Gastroesophageal sphincter (tissue), 4 donors: Measurements from ENCODE around the gene HOXB6. TPM values are rescaled to one million over a fixed set of nuclear protein-coding genes. Genes with fewer than 3 reads are reported as not detected.

Experiments used
- ATAC-seq: fragments of 150-250 bp; one replicate; pipeline ENCODE4 v1.9.1; 2016; ENCODE audit warnings: mild to moderate bottlenecking, moderate library complexity
- H3K27ac ChIP-seq, 4 donors: fragments of 200-600 bp; sonication (generic) in 3 of 4; 1 replicate in 3 of 4; 2 replicates in 1 of 4; pipeline ENCODE4 v1.5.1; 2016 to 2019
- H3K27me3 ChIP-seq: fragments of 200-600 bp; sonication (generic); one replicate; pipeline ENCODE4 v1.5.1; 2019
- H3K36me3 ChIP-seq, 2 donors: fragments of 200-600 bp; sonication (generic); one replicate each; pipeline ENCODE4 v1.5.1; 2019; ENCODE audit warnings: control low read depth in 1 of 2
- H3K4me1 ChIP-seq, 3 donors: fragments of 200-600 bp; sonication (generic); 1 replicate in 2 of 3; 2 replicates in 1 of 3; pipeline ENCODE4 v1.5.1; 2016 to 2019; ENCODE audit warnings: control low read depth in 2 of 3
- H3K4me3 ChIP-seq, 2 donors: fragments of 200-600 bp; sonication (generic); one replicate each; pipeline ENCODE4 v1.5.1; 2019; ENCODE audit warnings: mild to moderate bottlenecking in 1 of 2, moderate library complexity in 1 of 2
- H3K9me3 ChIP-seq, 3 donors: fragments of 200-600 bp; sonication (generic); one replicate each; pipeline ENCODE4 v1.5.1; 2017 to 2019; ENCODE audit warnings: control low read depth in 2 of 3
- EP300 ChIP-seq: sonication (generic); formaldehyde crosslinking; IDR thresholded peaks from one replicate; pipeline ENCODE4 v1.6.1; 2017; ENCODE audit warnings: antibody characterized with exemption, mild to moderate bottlenecking
- POLR2A ChIP-seq, 2 donors: fragments of 450-650 bp; IDR thresholded peaks; one replicate each; pipeline ENCODE4 v1.6.1; 2017; ENCODE audit warnings: antibody characterized with exemption in 2 of 2, mild to moderate bottlenecking in 2 of 2, moderate library complexity in 1 of 2
- POLR2AphosphoS5 ChIP-seq: sonication (generic); formaldehyde crosslinking; IDR thresholded peaks from one replicate; pipeline ENCODE4 v1.6.1; 2017; ENCODE audit warnings: antibody characterized with exemption
- WGBS, 2 donors: methylation state at CpG; one replicate each; pipeline ENCODE4 v1.1.5; 2018; ENCODE audit warnings: low coverage in 1 of 2; 5-methylcytosine and 5-hydroxymethylcytosine counted together
- total RNA-seq, 4 donors: library from RNA; depleted of rRNA; stranded (reverse); fragments of >200 nt; gene quantifications; one replicate each; pipeline ENCODE4 v1.1.0, GENCODE V29; 2016
- TF ChIP-seq, protein P1 (sequence below), 4 experiments: fragments of 200-600 bp in 2 of 4; fragments of 450-650 bp in 2 of 4; sonication (generic) in 1 of 4; IDR thresholded peaks; one replicate each; pipeline ENCODE4 v1.5.1; 2017 to 2019; ENCODE audit warnings: antibody characterized with exemption in 4 of 4, mild to moderate bottlenecking in 2 of 4, moderate library complexity in 2 of 4

Gene HOXB6
- total RNA-seq, 4 donors from 2014 or later = 4.9 to 40.1 (median 5.1) TPM

DNA sequence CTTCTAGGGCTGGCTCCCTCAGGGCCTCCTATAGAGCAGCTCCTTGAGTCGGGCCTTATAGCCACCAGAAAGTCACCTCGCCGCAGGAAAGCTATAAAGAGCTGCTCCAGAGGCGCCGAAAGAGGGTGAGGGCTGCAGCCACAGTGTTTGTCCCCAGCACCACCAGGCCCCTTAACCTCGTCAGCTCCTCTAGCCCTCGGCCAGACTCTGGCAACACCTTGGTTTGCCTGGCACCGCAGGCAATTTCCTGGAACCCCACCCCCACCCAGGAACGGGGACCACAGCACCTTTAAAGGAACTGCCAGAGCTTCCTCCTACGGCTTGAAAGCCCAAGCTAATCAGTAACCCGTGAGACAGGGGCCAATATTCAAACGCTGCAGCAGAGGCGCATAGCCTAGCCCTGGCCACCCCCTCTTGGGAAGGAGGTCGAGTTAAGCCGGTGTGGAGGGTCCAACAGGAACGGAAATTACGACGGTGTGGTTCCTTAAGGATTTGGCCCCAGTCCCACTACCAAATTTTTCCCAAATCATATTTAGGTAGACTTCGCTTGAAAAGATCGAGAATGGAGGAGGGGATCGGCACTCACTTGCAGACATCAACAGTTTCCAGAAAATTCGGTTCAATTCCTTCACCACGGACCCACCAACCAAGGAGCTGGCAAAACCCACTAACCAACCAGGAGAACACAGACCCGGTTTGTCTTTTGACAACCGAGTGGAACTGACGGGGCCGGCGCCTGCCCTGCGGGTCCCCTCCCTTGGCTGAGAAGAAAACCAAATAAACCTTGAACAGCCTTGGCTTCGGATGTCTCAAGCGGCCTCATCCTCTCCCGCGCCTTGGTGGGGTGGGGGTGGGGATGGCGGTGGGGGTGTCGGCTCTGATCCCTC, 3.0 kb downstream of the HOXB6 start:
- no peaks in the 10 kb centered on the region for H3K9me3 ChIP-seq
- no peak overlapping the region for H3K4me3 ChIP-seq
- ATAC-seq = no peak
- H3K27me3 ChIP-seq = peaks cover 100% of the 10 kb centered on the region
- no peak for TF ChIP-seq POLR2AphosphoS5
- TF ChIP-seq POLR2A (IDR thresholded peaks at IDR 0.05) = no peak
- TF ChIP-seq, protein P1, sequence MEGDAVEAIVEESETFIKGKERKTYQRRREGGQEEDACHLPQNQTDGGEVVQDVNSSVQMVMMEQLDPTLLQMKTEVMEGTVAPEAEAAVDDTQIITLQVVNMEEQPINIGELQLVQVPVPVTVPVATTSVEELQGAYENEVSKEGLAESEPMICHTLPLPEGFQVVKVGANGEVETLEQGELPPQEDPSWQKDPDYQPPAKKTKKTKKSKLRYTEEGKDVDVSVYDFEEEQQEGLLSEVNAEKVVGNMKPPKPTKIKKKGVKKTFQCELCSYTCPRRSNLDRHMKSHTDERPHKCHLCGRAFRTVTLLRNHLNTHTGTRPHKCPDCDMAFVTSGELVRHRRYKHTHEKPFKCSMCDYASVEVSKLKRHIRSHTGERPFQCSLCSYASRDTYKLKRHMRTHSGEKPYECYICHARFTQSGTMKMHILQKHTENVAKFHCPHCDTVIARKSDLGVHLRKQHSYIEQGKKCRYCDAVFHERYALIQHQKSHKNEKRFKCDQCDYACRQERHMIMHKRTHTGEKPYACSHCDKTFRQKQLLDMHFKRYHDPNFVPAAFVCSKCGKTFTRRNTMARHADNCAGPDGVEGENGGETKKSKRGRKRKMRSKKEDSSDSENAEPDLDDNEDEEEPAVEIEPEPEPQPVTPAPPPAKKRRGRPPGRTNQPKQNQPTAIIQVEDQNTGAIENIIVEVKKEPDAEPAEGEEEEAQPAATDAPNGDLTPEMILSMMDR (IDR thresholded peaks at IDR 0.05) = no peak
- no peak for TF ChIP-seq EP300
- no peak overlapping the region for H3K27ac ChIP-seq
- no peaks in the 10 kb centered on the region for H3K36me3 ChIP-seq
- 24 to 25% methylated on average over 8 to 12 of the region's 35 CpGs for WGBS, 2 donors
- H3K4me1 ChIP-seq = peaks cover 0 to 47% (median 4%) of the 10 kb centered on the region in 3 donors

DNA sequence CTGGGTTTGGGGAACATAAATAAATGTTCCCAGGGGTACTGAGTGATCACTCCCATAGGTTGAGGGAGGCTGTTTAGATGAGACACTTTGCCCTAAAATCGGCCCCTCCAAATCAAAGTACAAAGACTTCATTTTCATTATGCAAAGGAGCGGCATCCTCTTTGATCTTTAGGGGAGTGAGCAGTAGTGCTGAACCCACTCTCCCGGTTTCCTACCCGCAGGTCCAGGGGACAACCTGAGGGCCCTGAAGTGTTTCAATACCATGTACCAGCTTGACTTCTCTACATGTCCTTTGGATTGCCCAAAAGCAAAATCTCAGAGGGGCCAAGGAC, 3.6 kb downstream of the HOXB6 start:
- TF ChIP-seq, protein P1 (IDR thresholded peaks at IDR 0.05) = no peak
- TF ChIP-seq POLR2A (IDR thresholded peaks at IDR 0.05) = no peak
- no peak for TF ChIP-seq POLR2AphosphoS5
- TF ChIP-seq EP300 = no peak
- no peak for ATAC-seq
- Histone ChIP-seq H3K4me1 (peaks cover 0 to 54% (median 6%) of the 10 kb centered on the region in 3 donors), H3K27me3 (peaks cover 100% of the 10 kb centered on the region), H3K9me3 (no peaks in the 10 kb centered on the region), H3K4me3 (no peak overlapping the region), H3K27ac (no peak overlapping the region), H3K36me3 (no peaks in the 10 kb centered on the region)
- 44 to 60% methylated on average over 1 to 4 of the region's 4 CpGs for WGBS, 2 donors

DNA sequence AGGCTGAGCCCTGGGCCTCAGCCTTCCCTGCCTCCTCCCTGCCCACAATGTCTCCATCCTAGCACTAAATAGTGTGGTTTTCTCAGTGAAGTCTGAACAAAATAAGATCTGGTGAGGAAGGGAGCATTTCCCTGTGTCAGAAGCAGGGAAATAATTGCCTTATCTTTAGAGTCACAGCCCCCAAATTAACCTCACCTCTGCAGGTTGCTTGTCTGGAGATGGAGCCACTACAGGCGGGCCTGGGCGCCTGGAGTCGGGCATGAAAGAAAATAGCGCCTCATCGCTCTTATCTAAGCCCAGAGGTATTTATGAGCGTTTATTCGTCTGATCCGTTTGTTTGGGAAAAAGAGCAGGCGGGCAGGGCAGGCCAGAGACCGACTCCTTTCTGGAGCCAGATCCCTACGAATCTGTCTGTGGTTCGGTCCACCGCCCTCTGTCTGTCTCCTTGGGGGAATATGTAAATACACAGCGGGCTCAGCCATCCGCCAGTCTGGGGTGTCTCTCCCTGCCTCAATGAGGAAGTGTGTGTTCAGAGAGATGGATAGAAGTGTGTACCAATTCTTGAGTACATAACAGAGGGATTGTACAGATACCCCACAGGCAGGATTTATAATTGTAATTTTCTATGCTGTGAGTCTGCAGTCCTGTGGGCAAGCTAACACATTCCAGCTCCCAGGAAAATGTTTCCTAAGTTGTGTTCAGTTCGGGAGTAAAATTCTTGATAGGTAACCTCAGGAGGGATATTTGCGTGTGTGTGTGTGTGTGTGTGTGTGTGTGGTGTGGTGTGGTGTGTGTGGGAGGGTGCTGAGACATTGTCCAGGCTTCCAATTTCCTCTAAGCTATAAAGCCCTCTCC, 4.3 kb downstream of the HOXB6 start:
- no peaks in the 10 kb centered on the region for H3K9me3 ChIP-seq
- H3K27me3 ChIP-seq = peaks cover 100% of the 10 kb centered on the region
- ATAC-seq = no peak
- H3K36me3 ChIP-seq = peaks cover 0 to 3% of the 10 kb centered on the region in 2 donors
- peaks cover 0 to 57% (median 7%) of the 10 kb centered on the region in 3 donors for H3K4me1 ChIP-seq
- H3K4me3 ChIP-seq = no peak overlapping the region
- H3K27ac ChIP-seq = no peak overlapping the region
- WGBS, 2 donors = 69 to 74% methylated on average over 9 of the region's 17 CpGs
- TF ChIP-seq POLR2A (IDR thresholded peaks at IDR 0.05) = no peak
- no peak for TF ChIP-seq EP300
- no peak for TF ChIP-seq POLR2AphosphoS5
- TF ChIP-seq, protein P1 (IDR thresholded peaks at IDR 0.05) = no peak

DNA sequence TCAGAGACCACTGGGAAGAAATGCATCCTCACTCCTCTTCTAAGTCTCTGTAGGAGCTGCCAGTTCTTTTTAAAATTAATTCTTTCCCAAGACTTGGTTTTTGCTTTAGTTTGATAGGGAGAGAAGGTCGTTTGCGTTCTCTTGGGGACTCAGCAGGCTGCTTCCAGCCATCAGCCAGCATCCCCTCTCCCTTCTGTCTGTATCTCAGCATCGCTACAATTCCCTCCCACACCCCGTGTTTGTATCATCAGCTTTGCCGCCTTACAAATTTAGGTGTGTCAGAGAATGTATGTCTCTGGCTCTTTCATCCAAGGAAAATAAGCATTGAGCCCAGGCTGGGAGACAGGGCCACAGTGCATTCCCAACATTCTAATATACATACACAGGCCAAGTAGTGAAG, 5.4 kb downstream of the HOXB6 start:
- no peak overlapping the region for H3K27ac ChIP-seq
- H3K36me3 ChIP-seq = peaks cover 0 to 3% of the 10 kb centered on the region in 2 donors
- H3K9me3 ChIP-seq = no peaks in the 10 kb centered on the region
- peaks cover 96% of the 10 kb centered on the region for H3K27me3 ChIP-seq
- 79 to 80% methylated on average over 3 to 5 of the region's 5 CpGs for WGBS, 2 donors
- no peak for TF ChIP-seq POLR2A (IDR thresholded peaks at IDR 0.05)
- ATAC-seq = no peak
- no peak overlapping the region for H3K4me3 ChIP-seq
- peaks cover 0 to 67% (median 7%) of the 10 kb centered on the region in 3 donors for H3K4me1 ChIP-seq

DNA sequence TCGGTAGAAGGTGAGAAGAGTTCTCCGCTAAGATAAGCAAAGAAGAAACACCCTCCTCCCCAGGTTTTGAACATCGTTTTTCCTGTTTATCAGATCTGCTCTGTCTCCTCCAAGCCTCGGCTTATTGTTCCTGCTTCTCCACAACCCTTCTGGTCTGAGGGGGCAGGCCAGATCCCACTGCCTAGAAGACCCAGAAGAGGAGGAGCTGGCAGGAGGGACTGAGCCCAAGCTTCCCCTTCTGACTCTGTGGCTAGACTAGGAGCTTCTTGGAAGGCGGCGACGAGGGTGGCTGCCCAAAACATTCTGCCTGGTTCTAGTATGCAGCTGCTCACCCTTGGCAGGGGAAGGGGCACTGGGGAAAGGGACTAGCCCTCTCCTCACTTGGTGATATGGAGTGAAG, 6.0 kb downstream of the HOXB6 start:
- Histone ChIP-seq H3K9me3 (no peaks in the 10 kb centered on the region), H3K4me1 (peaks cover 0 to 68% (median 7%) of the 10 kb centered on the region in 3 donors), H3K4me3 (no peak overlapping the region), H3K27ac (no peak overlapping the region), H3K27me3 (peaks cover 90% of the 10 kb centered on the region), H3K36me3 (peaks cover 0 to 3% of the 10 kb centered on the region in 2 donors)
- ATAC-seq = no peak
- TF ChIP-seq EP300 (no peak), POLR2AphosphoS5 (no peak), POLR2A (IDR thresholded peaks at IDR 0.05) (no peak)
- TF ChIP-seq, protein P1 (IDR thresholded peaks at IDR 0.05) = no peak
- WGBS, 2 donors = 43 to 57% methylated on average over 2 to 6 of the region's 7 CpGs
